Activated CD4-positive, alpha-beta T cell treated with anti-CD3 and anti-CD28 coated beads for 36 hours (primary cell): Measurements from ENCODE around the gene GYG2. TPM values are rescaled to one million over a fixed set of nuclear protein-coding genes. Genes with fewer than 3 reads are reported as not detected.
"Not testable (repeated sequence)": the region's sequence is repeated elsewhere in the genome, so short reads cannot be mapped to it uniquely, and the experiment has no call there.

Experiments
- ATAC-seq: fragments of 200-7000 bp; cut with Tn5 transposase; one replicate; pipeline ENCODE4 v1.10.0; 2021; ENCODE audit warnings: mild to moderate bottlenecking, moderate library complexity
- CTCF ChIA-PET: fragments of 350-600 bp; sonication (Branson Sonifier 250); formaldehyde crosslinking; loops from one replicate; lab custom pipeline; 2021; ENCODE audit warnings: antibody characterized with exemption; lab: Charles Lee
- POLR2A ChIA-PET: fragments of 350-600 bp; sonication (Branson Sonifier 250); formaldehyde crosslinking; loops from one replicate; lab custom pipeline; 2021; ENCODE audit warnings: antibody characterized with exemption, inconsistent platforms; lab: Charles Lee
- DNase-seq: peaks from one replicate; pipeline ENCODE4 v3.0.0-alpha.2; 2020
- H3K27ac Mint-ChIP-seq: one replicate; pipeline ENCODE4 v1.8.0; 2021; ENCODE audit warnings: mixed read lengths
- H3K27me3 Mint-ChIP-seq: one replicate; pipeline ENCODE4 v1.8.0; 2021; ENCODE audit warnings: mixed read lengths
- H3K36me3 Mint-ChIP-seq: one replicate; pipeline ENCODE4 v1.8.0; 2021; ENCODE audit warnings: low read depth, mixed read lengths
- H3K4me1 Mint-ChIP-seq: one replicate; pipeline ENCODE4 v1.8.0; 2021; ENCODE audit warnings: mixed read lengths
- H3K4me3 Mint-ChIP-seq: one replicate; pipeline ENCODE4 v1.8.0; 2021; ENCODE audit warnings: mild to moderate bottlenecking, moderate library complexity, mixed read lengths
- H3K9me3 Mint-ChIP-seq: one replicate; pipeline ENCODE4 v1.8.0; 2021; ENCODE audit warnings: low read depth, mixed read lengths
- intact Hi-C, 2 experiments: fragments of 100-400 bp; cut with DNase I in 1 of 2; cut with micrococcal nuclease in 1 of 2; formaldehyde crosslinking; loops; one replicate each; pipeline versions ENCODE4 v1.14.2 to v1.15.1; 2022 to 2024; cut with DNase I, micrococcal nuclease
- total RNA-seq, 2 experiments: library from RNA; stranded (reverse); gene quantifications; one replicate each; pipeline ENCODE4 v1.2.3, GENCODE V29; 2021

Gene GYG2
- total RNA-seq, 2 experiments from 2014 or later: not detected

DNA sequence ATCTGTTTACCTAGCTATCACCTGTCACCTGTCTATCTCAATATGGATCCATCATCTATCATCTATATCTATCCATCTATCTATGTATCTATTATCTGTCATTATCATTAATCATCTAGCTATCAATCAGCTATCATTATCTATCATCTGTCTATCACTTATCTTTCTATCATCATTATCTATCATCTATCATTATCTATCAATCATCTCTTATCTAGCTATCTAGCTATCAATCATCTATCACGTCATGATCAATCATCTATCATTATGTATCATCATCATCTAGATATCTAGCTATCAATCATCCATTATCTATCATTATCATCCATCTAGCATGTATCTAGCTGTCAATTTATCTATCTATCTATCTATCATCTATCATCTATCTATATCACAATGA is 92.5 kb downstream of the GYG2 start:
- Mint-ChIP-seq H3K36me3 (no peaks in the 10 kb centered on the region), H3K4me1 (no peaks in the 10 kb centered on the region), H3K4me3 (no peak overlapping the region), H3K27me3 (no peaks in the 10 kb centered on the region), H3K9me3 (peaks cover 2% of the 10 kb centered on the region), H3K27ac (no peak overlapping the region)
- no peak for DNase-seq
- no peak for ATAC-seq
- ChIA-PET CTCF (no interaction called here), POLR2A (no interaction called here)
- intact Hi-C loops: no loop called here

GRCh38 chrX:2921750-2922149 is 93.0 kb downstream of the GYG2 start:
- Mint-ChIP-seq H3K27ac (no peak overlapping the region), H3K36me3 (no peaks in the 10 kb centered on the region), H3K4me1 (no peaks in the 10 kb centered on the region), H3K4me3 (no peak overlapping the region), H3K27me3 (peaks cover under 1% of the 10 kb centered on the region), H3K9me3 (no peaks in the 10 kb centered on the region)
- CTCF ChIA-PET: no interaction called here
- POLR2A ChIA-PET: no interaction called here
- intact Hi-C loops: no loop called here
- DNase-seq (no peak), ATAC-seq (no peak)

GRCh38 chrX:2924151-2924550 is 95.4 kb downstream of the GYG2 start:
- POLR2A ChIA-PET: no interaction called here
- no peaks in the 10 kb centered on the region for H3K4me1 Mint-ChIP-seq
- no peak overlapping the region for H3K4me3 Mint-ChIP-seq

GRCh38 chrX:2926255-2926654 is 97.5 kb downstream of the GYG2 start:
- H3K36me3 Mint-ChIP-seq, DNase-seq, H3K4me1 Mint-ChIP-seq, H3K4me3 Mint-ChIP-seq, H3K27ac Mint-ChIP-seq, POLR2A ChIA-PET, intact Hi-C loops, H3K9me3 Mint-ChIP-seq, CTCF ChIA-PET, H3K27me3 Mint-ChIP-seq, ATAC-seq: not testable (repeated sequence)

More at GRCh38 chrX:2924151-2924550, 95.4 kb downstream of the GYG2 start:
- no peaks in the 10 kb centered on the region for H3K9me3 Mint-ChIP-seq
- intact Hi-C loops: no loop called here
- CTCF ChIA-PET: no interaction called here
- H3K27me3 Mint-ChIP-seq: peaks cover 2% of the 10 kb centered on the region
- peaks cover 1% of the 10 kb centered on the region for H3K36me3 Mint-ChIP-seq
- no peak for DNase-seq
- H3K27ac Mint-ChIP-seq: no peak overlapping the region
- no peak for ATAC-seq

- peaks cover 6% of the 10 kb centered on the region for H3K27me3 Mint-ChIP-seq
Measured at GRCh38 chrX:2926664-2927275, 98.0 kb downstream of the GYG2 start.

DNA sequence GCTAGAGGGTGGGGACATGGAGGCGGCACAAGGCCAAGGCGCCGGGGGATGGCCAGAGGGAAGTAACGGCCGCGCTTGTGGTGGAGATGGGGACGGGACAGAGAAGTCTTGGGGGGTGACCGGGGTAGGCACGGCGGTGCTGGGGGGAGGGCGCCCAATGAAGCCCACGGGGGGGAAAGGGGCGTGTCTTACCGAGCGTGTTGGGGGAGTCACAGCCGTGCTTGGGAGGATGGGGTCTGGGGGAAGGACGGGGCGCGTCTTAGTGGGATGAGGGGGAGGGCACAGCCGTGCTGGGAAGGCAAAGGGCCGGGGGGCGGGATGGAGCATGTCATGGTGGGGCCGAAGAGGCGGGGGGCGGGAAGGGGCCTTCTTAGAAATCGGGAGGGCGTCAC is 99.5 kb downstream of the GYG2 start:
- Mint-ChIP-seq H3K9me3 (no peaks in the 10 kb centered on the region), H3K27ac (no peak overlapping the region), H3K4me3 (no peak overlapping the region), H3K36me3 (peaks cover 1% of the 10 kb centered on the region), H3K4me1 (no peaks in the 10 kb centered on the region), H3K27me3 (peaks cover 6% of the 10 kb centered on the region)
- ChIA-PET CTCF (interaction anchor here (1.6 kb wide), 1 partner anchor 115 kb away, joined by 4 read pairs; no protein-coding TSS in a partner anchor), POLR2A (no interaction called here)
- DNase-seq: no peak
- ATAC-seq: no peak
- intact Hi-C loops: no loop called here

More at GRCh38 chrX:2926664-2927275, 98.0 kb downstream of the GYG2 start:
- ChIA-PET POLR2A (no interaction called here), CTCF (no interaction called here)
- Mint-ChIP-seq H3K9me3 (no peaks in the 10 kb centered on the region), H3K27ac (no peak overlapping the region), H3K36me3 (peaks cover 1% of the 10 kb centered on the region), H3K4me3 (no peak overlapping the region), H3K4me1 (no peaks in the 10 kb centered on the region)
- ATAC-seq (no peak), DNase-seq (no peak)
- intact Hi-C loops: no loop called here

GRCh38 chrX:2928583-2929434 is 100.1 kb downstream of the GYG2 start, which contains the start of gene ARSD:
Gene ARSD (minus strand): TSS chrX:2929339. CDS start chrX:2929275, 64 bp downstream.
- intact Hi-C loops: no loop called here
- peak within 1 kb of the TSS; percentile 69 for H3K4me3 Mint-ChIP-seq
- H3K36me3 Mint-ChIP-seq: peaks cover 1% of the 10 kb centered on the region
- ATAC-seq (peak; percentile 78), DNase-seq (peak; percentile 53)
- ChIA-PET POLR2A (no interaction called here), CTCF (interaction anchor here (0.7 to 1.6 kb wide), 2 partner anchors 34 to 116 kb away, joined by 3 to 4 read pairs; no protein-coding TSS in a partner anchor)
- H3K9me3 Mint-ChIP-seq: no peaks in the 10 kb centered on the region
- no peaks in the 10 kb centered on the region for H3K4me1 Mint-ChIP-seq
- H3K27ac Mint-ChIP-seq: no peak within 1 kb of the TSS
- peaks cover 6% of the 10 kb centered on the region for H3K27me3 Mint-ChIP-seq

DNA sequence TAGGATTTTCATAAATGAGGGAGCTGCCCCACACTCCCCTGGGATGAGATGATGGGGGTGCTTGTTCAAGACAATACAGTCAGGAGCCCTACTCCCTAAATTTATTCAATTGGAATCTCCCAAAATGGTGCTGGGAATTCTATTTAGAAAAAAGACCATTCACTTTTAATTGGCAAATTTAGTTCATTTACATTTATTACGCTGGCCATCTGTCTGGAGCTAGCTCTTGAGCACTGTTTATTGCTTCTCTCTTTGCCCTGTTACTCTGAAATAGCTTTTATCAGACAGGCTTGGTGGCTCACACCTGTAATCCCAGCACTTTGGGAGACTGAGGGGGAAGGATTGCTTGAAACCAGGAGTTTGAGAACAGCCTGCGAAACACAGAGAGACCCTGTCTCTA is 102.4 kb downstream of the GYG2 start:
- ChIA-PET POLR2A (no interaction called here), CTCF (no interaction called here)
- H3K36me3 Mint-ChIP-seq: peaks cover 1% of the 10 kb centered on the region
- no peaks in the 10 kb centered on the region for H3K4me1 Mint-ChIP-seq
- H3K27me3 Mint-ChIP-seq: peaks cover 8% of the 10 kb centered on the region
- ATAC-seq: no peak
- intact Hi-C loops: no loop called here
- H3K4me3 Mint-ChIP-seq: no peak overlapping the region
- H3K27ac Mint-ChIP-seq: no peak overlapping the region
- H3K9me3 Mint-ChIP-seq: no peaks in the 10 kb centered on the region
- no peak for DNase-seq

GRCh38 chrX:2931612-2932011 is 102.9 kb downstream of the GYG2 start:
- intact Hi-C loops: no loop called here
- ATAC-seq (no peak), DNase-seq (no peak)
- Mint-ChIP-seq H3K4me3 (no peak overlapping the region), H3K27me3 (peaks cover 8% of the 10 kb centered on the region), H3K27ac (no peak overlapping the region), H3K9me3 (no peaks in the 10 kb centered on the region), H3K36me3 (peaks cover 1% of the 10 kb centered on the region), H3K4me1 (no peaks in the 10 kb centered on the region)
- ChIA-PET CTCF (no interaction called here), POLR2A (no interaction called here)

Other genes starting within 250 kb of the GYG2 start
- 100 to 1,000 TPM; 169 to 216 TPM for gene CD99, start 137.6 kb upstream of the GYG2 start, total RNA-seq
- not detected for gene XG, start 76.9 kb upstream of the GYG2 start, total RNA-seq
- 1 to 10 TPM in 1 of 2 experiments, under 1 TPM in 1; 0.95 to 1.6 TPM for gene ARSD, start 100.4 kb downstream of the GYG2 start, total RNA-seq
- gene ARSH, start 177.6 kb downstream of the GYG2 start, total RNA-seq: not detected
- gene ARSF, start 212.5 kb downstream of the GYG2 start, total RNA-seq: not detected